GM23248 (cell line): Measurements from ENCODE around the gene OR6A2. TPM values are rescaled to one million over a fixed set of nuclear protein-coding genes. Genes with fewer than 3 reads are reported as not detected.
A peak's percentile ranks its signal among the peaks of the same experiment; 100 is the strongest.

Experiments
- DNase-seq: peaks from one replicate; pipeline ENCODE4 v3.0.0-alpha.2; 2015
- H2AFZ ChIP-seq: fragments of 200-600 bp; sonication (generic); 2 replicates; pipeline ENCODE4 v1.6.1; 2016; ENCODE audit warnings: antibody characterized with exemption
- H3F3A ChIP-seq: fragments of 200-600 bp; sonication (generic); 2 replicates; pipeline ENCODE4 v1.6.1; 2016; ENCODE audit warnings: mild to moderate bottlenecking, antibody characterized with exemption, mixed run types; ENCODE audit not compliant: insufficient read depth
- H3K27ac ChIP-seq: fragments of 200-600 bp; sonication (generic); 2 replicates; pipeline ENCODE4 v1.5.1; 2016; ENCODE audit warnings: mild to moderate bottlenecking
- H3K27me3 ChIP-seq: fragments of 200-600 bp; sonication (generic); replicated peaks from 2 replicates; pipeline ENCODE4 v1.6.1; 2016; ENCODE audit warnings: mild to moderate bottlenecking; ENCODE audit not compliant: insufficient read depth
- H3K36me3 ChIP-seq: fragments of 200-600 bp; sonication (generic); 2 replicates; pipeline ENCODE4 v1.6.1; 2016; ENCODE audit warnings: low read depth, mild to moderate bottlenecking
- H3K4me1 ChIP-seq: fragments of 200-600 bp; sonication (generic); 2 replicates; pipeline ENCODE4 v1.6.1; 2016; ENCODE audit warnings: mild to moderate bottlenecking; ENCODE audit not compliant: insufficient read depth
- H3K4me2 ChIP-seq: fragments of 200-600 bp; sonication (generic); one replicate; pipeline ENCODE4 v1.6.1; 2016; ENCODE audit warnings: mild to moderate bottlenecking; ENCODE audit not compliant: unreplicated experiment
- H3K4me3 ChIP-seq: fragments of 200-600 bp; sonication (generic); 2 replicates; pipeline ENCODE4 v1.5.1; 2016; ENCODE audit warnings: mild to moderate bottlenecking
- H3K79me2 ChIP-seq: fragments of 200-600 bp; sonication (generic); 2 replicates; pipeline ENCODE4 v1.6.1; 2016; ENCODE audit warnings: mild to moderate bottlenecking; ENCODE audit not compliant: insufficient read depth
- H3K9ac ChIP-seq: fragments of 200-600 bp; sonication (generic); 2 replicates; pipeline ENCODE4 v1.6.1; 2016; ENCODE audit warnings: mild to moderate bottlenecking
- H3K9me2 ChIP-seq: fragments of 200-600 bp; sonication (generic); 2 replicates; pipeline ENCODE4 v1.6.1; 2016; ENCODE audit warnings: mixed run types, mild to moderate bottlenecking, moderate library complexity; ENCODE audit not compliant: insufficient read depth
- H3K9me3 ChIP-seq: fragments of 200-600 bp; sonication (generic); one replicate; pipeline ENCODE4 v1.6.1; 2017; ENCODE audit warnings: low read depth
- H4K20me1 ChIP-seq: fragments of 200-600 bp; sonication (generic); 2 replicates; pipeline ENCODE4 v1.6.0; 2016; ENCODE audit not compliant: insufficient read depth
- EZH2 ChIP-seq: fragments of 200-600 bp; sonication (generic); IDR thresholded peaks from 2 replicates; pipeline ENCODE4 v1.6.1; 2018; ENCODE audit warnings: antibody characterized with exemption, mild to moderate bottlenecking; ENCODE audit not compliant: insufficient read depth, poor library complexity, severe bottlenecking
- EZH2phosphoT487 ChIP-seq: fragments of 200-600 bp; sonication (generic); IDR thresholded peaks from 2 replicates; pipeline ENCODE4 v1.6.1; 2018; ENCODE audit warnings: antibody characterized with exemption, moderate library complexity, mild to moderate bottlenecking, low read depth; ENCODE audit not compliant: insufficient read depth
- WGBS, 2 experiments: methylation state at CpG; one replicate each; pipeline ENCODE4 v1.1.6; 2015 to 2017; ENCODE audit warnings: low lambda C conversion rate in 2 of 2, low coverage in 1 of 2; ENCODE audit errors: missing lambda C conversion rate in 2 of 2; 5-methylcytosine and 5-hydroxymethylcytosine counted together
- in situ Hi-C: fragments of 300-500 bp; cut with MboI; formaldehyde crosslinking; loops from 2 replicates; pipeline ENCODE4 v1.15.0; 2020
- polyA plus RNA-seq: library from polyadenylated mRNA; unstranded; fragments of >200 nt; fragmentation: Nextera tagmentation; extraction: Ambion mirVana; gene quantifications from 2 replicates; pipeline ENCODE4 v1.2.1, GENCODE V29; 2016
- total RNA-seq: library from RNA; depleted of rRNA; stranded (reverse); fragments of >200 nt; shearing (Covaris generic); gene quantifications from 2 replicates; pipeline ENCODE4 v1.2.3, GENCODE V29; 2014

Gene OR6A2
- total and polyA plus RNA-seq, 2 experiments from 2014 or later = not detected

DNA sequence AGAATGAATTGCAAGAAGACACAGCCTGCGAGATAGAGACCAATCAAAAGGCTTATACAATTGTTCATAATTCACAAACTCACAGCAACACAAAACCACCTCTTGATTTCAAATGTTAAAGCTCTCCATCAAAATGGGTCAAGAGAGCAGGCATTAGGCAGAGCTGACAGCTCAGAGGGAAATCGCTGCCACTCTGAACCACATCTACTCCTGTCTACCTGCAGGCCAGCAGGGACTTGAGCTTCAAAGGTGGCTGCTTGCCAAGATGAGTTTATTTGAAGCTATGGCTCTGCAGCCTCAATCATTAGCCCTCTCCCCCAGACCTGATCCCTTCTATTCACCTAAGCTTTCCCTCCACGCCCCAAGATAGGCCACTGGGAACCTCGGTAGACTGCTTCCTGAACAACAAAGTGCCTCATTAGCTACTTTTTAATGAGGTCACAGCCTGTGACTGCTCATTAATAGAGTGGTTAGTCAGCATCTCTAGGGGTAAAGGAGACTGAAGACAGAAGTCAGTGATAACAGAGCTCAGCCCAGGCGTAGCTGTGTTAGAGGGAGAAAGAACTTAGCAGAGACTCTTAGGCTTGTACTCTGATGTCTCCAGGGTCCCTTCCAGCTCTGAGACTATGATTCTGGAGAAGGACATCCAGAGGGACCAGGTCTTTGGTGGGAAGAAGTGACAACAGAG is 24.8 kb upstream of the OR6A2 start:
- H3K4me1 ChIP-seq = no peaks in the 10 kb centered on the region
- H3K36me3 ChIP-seq = no peaks in the 10 kb centered on the region
- TF ChIP-seq EZH2phosphoT487 (no peak), EZH2 (no peak)
- no peaks in the 10 kb centered on the region for H4K20me1 ChIP-seq
- no peak for DNase-seq
- no peaks in the 10 kb centered on the region for H3K9me2 ChIP-seq
- WGBS, 2 experiments = 63 to 70% methylated on average over 5 of the region's 5 CpGs
- no peak overlapping the region for H3K27ac ChIP-seq
- no peaks in the 10 kb centered on the region for H3F3A ChIP-seq
- H3K9ac ChIP-seq = no peak overlapping the region
- no peaks in the 10 kb centered on the region for H3K9me3 ChIP-seq
- no peaks in the 10 kb centered on the region for H3K27me3 ChIP-seq
- no peak overlapping the region for H3K4me2 ChIP-seq
- in situ Hi-C loops = no loop called here
- H2AFZ ChIP-seq = no peak overlapping the region
- no peak overlapping the region for H3K4me3 ChIP-seq
- H3K79me2 ChIP-seq = no peaks in the 10 kb centered on the region

DNA sequence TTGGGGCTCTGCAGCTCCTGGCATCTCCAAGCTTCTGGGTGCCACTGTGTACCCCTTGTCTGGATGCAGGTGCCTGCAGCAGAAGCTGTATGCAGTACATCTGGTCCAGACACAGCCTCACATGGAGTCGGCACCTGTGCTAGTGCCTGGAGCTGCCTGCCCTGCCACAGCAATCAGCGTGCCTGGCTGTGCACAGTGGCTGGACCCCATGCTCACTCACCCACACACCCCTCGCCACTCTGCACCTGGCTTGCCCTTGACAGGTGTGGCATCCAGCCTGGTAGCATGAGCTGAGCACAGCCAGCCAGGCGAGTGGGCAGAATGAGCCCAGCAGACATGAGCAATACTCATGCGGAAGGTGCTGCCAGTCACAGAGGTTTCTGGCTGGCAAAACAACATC is 19.5 kb upstream of the OR6A2 start:
- no peaks in the 10 kb centered on the region for H3K27me3 ChIP-seq
- no peaks in the 10 kb centered on the region for H3F3A ChIP-seq
- TF ChIP-seq EZH2 (no peak), EZH2phosphoT487 (no peak)
- H4K20me1 ChIP-seq = no peaks in the 10 kb centered on the region
- no peak overlapping the region for H3K27ac ChIP-seq
- no peak overlapping the region for H3K4me3 ChIP-seq
- no peaks in the 10 kb centered on the region for H3K9me2 ChIP-seq
- no peaks in the 10 kb centered on the region for H3K36me3 ChIP-seq
- H3K9me3 ChIP-seq = no peaks in the 10 kb centered on the region
- H3K79me2 ChIP-seq = no peaks in the 10 kb centered on the region
- DNase-seq = no peak
- no peak overlapping the region for H3K4me2 ChIP-seq
- H3K4me1 ChIP-seq = no peaks in the 10 kb centered on the region
- no peak overlapping the region for H2AFZ ChIP-seq
- H3K9ac ChIP-seq = no peak overlapping the region
- WGBS, 2 experiments = 73 to 77% methylated on average over 5 of the region's 5 CpGs
- in situ Hi-C loops = no loop called here

DNA sequence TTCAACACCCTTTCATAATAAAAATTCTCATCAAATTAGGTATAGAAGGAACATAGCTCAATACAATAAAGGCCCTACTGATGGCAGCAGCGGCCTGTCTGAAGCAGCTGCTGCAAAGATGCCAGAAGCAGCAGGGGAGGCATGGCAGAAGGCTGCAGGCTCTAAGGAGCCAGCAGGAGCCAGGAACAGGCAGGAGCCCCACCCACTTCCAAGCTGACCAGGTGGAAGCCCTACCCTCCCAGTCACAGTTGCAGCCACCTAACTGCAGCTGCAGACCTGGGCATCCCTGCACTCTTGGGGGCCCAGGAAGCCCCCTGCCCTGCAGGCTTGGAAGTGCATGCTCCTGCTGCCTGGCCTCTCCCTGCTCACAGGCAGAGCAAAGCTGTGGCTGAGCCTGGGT is 18.2 kb upstream of the OR6A2 start:
- H3K4me2 ChIP-seq = no peak overlapping the region
- no peaks in the 10 kb centered on the region for H3K4me1 ChIP-seq
- no peak overlapping the region for H3K4me3 ChIP-seq
- no peaks in the 10 kb centered on the region for H3K9me2 ChIP-seq
- no peaks in the 10 kb centered on the region for H3F3A ChIP-seq
- in situ Hi-C loops = no loop called here
- H3K79me2 ChIP-seq = no peaks in the 10 kb centered on the region
- WGBS, 2 experiments = 41 to 77% methylated on average over 1 of the region's 1 CpG
- H2AFZ ChIP-seq = no peak overlapping the region
- DNase-seq = peak; percentile 13
- no peaks in the 10 kb centered on the region for H4K20me1 ChIP-seq
- no peaks in the 10 kb centered on the region for H3K27me3 ChIP-seq
- no peaks in the 10 kb centered on the region for H3K36me3 ChIP-seq
- no peak for TF ChIP-seq EZH2
- no peak for TF ChIP-seq EZH2phosphoT487
- H3K9ac ChIP-seq = no peak overlapping the region
- H3K27ac ChIP-seq = no peak overlapping the region
- no peaks in the 10 kb centered on the region for H3K9me3 ChIP-seq

DNA sequence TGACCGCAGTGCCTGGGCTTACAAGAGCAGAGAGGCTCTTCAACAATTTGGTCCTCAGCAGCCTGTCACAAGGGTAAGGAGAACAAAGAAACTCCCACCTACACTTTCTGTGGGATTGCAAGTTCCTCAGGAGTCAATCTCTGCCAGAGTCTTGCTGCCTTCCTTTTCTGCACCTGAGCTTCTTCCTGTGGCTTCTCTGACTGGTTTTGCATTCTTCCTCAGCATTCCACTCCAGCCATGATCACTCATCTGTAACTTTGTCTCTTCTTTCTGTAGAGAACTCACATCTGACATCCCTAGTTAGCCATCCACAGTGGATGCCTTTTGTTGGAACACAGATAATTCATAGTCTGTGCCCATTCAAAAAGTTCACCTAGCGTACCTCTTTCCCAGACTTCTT is 14.2 kb upstream of the OR6A2 start:
- Histone ChIP-seq H3K4me2 (no peak overlapping the region), H3F3A (no peaks in the 10 kb centered on the region), H3K9me2 (no peaks in the 10 kb centered on the region), H2AFZ (no peak overlapping the region), H3K4me1 (no peaks in the 10 kb centered on the region), H3K4me3 (no peak overlapping the region), H3K27me3 (no peaks in the 10 kb centered on the region), H3K9me3 (no peaks in the 10 kb centered on the region), H3K36me3 (no peaks in the 10 kb centered on the region), H3K79me2 (no peaks in the 10 kb centered on the region), H4K20me1 (no peaks in the 10 kb centered on the region), H3K27ac (no peak overlapping the region), H3K9ac (no peak overlapping the region)
- in situ Hi-C loops = no loop called here
- TF ChIP-seq EZH2 = no peak
- no peak for TF ChIP-seq EZH2phosphoT487
- no peak for DNase-seq
- WGBS, 2 experiments = 41% methylated on average over 2 of the region's 2 CpGs
